KMS-11 (cell line): Measurements from ENCODE around the gene ALKBH2.

Experiments
- H2AFZ ChIP-seq: fragments of 200-600 bp; sonication (generic); 2 replicates; pipeline ENCODE4 v1.6.1; 2016; ENCODE audit warnings: antibody characterized with exemption, mixed run types, low read depth
- H3K27ac ChIP-seq: fragments of 200-600 bp; sonication (generic); 2 replicates; pipeline ENCODE4 v1.6.1; 2016; ENCODE audit warnings: mild to moderate bottlenecking, mixed run types
- H3K27me3 ChIP-seq: fragments of 200-600 bp; sonication (generic); 2 replicates; pipeline ENCODE4 v1.6.1; 2017; ENCODE audit warnings: mild to moderate bottlenecking, low read depth, mixed run types, moderate library complexity; ENCODE audit not compliant: insufficient read depth
- H3K36me3 ChIP-seq: fragments of 200-600 bp; sonication (generic); 2 replicates; pipeline ENCODE4 v1.6.1; 2017; ENCODE audit warnings: mild to moderate bottlenecking, mixed run types; ENCODE audit not compliant: insufficient read depth
- H3K4me1 ChIP-seq: fragments of 200-600 bp; sonication (generic); 2 replicates; pipeline ENCODE4 v1.6.1; 2016; ENCODE audit warnings: mild to moderate bottlenecking, low read depth, mixed run types; ENCODE audit not compliant: poor library complexity, severe bottlenecking
- H3K4me2 ChIP-seq: fragments of 200-600 bp; sonication (generic); 2 replicates; pipeline ENCODE4 v1.7.0; 2016; ENCODE audit warnings: mild to moderate bottlenecking, mixed run types
- H3K4me3 ChIP-seq: fragments of 200-600 bp; sonication (generic); IDR thresholded peaks from 2 replicates; pipeline ENCODE4 v1.6.1; 2017; ENCODE audit warnings: low read depth, low read length, mixed read lengths; ENCODE audit not compliant: insufficient read depth
- H3K79me2 ChIP-seq: fragments of 200-600 bp; sonication (generic); 2 replicates; pipeline ENCODE4 v1.6.1; 2016; ENCODE audit warnings: low read depth, mixed run types; ENCODE audit not compliant: insufficient read depth
- H3K9ac ChIP-seq: fragments of 200-600 bp; sonication (generic); 2 replicates; pipeline ENCODE4 v1.6.1; 2016; ENCODE audit warnings: mild to moderate bottlenecking, mixed run types
- H4K20me1 ChIP-seq: fragments of 200-600 bp; sonication (generic); 2 replicates; pipeline ENCODE4 v1.6.1; 2016; ENCODE audit warnings: mild to moderate bottlenecking, mixed run types; ENCODE audit not compliant: insufficient read depth
- TF ChIP-seq, protein P1 (sequence below): fragments of 200-600 bp; sonication (generic); conservative IDR thresholded peaks from 2 replicates; pipeline ENCODE4 v1.6.1; 2017; ENCODE audit warnings: low read depth, mild to moderate bottlenecking, antibody characterized with exemption, low read length, moderate library complexity, mixed read lengths

The ALKBH2 gene

DNA sequence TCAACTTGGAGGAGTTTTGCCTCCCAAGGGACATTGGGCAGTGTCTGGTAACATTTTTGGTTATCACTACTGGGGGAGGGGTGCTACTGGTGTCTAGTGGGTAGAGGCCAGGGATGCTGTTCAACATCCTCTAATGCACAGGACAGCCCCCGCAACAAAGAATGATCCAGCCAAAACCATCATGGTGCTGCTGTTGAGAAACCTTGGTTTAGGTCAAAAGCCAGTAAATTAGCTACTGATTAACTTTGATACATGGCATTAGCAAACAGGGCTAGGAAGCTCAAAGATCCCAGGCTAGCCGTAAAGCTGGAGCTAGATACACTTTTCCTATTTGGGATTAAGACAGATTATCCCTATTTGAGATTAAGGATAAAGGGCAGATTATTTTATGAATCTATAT is 8.8 kb downstream of the ALKBH2 start:
- Histone ChIP-seq H3K79me2 (no peaks in the 10 kb centered on the region), H3K27me3 (no peaks in the 10 kb centered on the region), H3K4me3 (no peak overlapping the region), H3K27ac (no peak overlapping the region), H4K20me1 (no peaks in the 10 kb centered on the region), H3K9ac (no peak overlapping the region), H3K36me3 (no peaks in the 10 kb centered on the region), H2AFZ (no peak overlapping the region), H3K4me1 (no peaks in the 10 kb centered on the region), H3K4me2 (no peak overlapping the region)
- TF ChIP-seq, protein P1, sequence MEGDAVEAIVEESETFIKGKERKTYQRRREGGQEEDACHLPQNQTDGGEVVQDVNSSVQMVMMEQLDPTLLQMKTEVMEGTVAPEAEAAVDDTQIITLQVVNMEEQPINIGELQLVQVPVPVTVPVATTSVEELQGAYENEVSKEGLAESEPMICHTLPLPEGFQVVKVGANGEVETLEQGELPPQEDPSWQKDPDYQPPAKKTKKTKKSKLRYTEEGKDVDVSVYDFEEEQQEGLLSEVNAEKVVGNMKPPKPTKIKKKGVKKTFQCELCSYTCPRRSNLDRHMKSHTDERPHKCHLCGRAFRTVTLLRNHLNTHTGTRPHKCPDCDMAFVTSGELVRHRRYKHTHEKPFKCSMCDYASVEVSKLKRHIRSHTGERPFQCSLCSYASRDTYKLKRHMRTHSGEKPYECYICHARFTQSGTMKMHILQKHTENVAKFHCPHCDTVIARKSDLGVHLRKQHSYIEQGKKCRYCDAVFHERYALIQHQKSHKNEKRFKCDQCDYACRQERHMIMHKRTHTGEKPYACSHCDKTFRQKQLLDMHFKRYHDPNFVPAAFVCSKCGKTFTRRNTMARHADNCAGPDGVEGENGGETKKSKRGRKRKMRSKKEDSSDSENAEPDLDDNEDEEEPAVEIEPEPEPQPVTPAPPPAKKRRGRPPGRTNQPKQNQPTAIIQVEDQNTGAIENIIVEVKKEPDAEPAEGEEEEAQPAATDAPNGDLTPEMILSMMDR: no peak

DNA sequence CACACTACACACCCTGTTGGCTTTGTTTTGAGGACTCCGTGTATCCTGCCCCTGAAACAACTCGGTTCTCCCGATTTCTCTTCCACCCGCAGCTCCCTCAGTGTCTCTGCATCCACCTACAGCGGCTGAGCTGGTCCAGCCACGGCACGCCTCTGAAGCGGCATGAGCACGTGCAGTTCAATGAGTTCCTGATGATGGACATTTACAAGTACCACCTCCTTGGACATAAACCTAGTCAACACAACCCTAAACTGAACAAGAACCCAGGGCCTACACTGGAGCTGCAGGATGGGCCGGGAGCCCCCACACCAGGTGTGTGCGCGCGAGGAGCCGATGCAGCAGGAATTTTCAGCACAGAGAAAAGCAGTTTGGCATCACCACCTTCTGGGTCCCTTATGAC is 10.5 kb downstream of the ALKBH2 start:
- Histone ChIP-seq H3K27ac (no peak overlapping the region), H3K4me3 (no peak overlapping the region), H2AFZ (no peak overlapping the region), H3K36me3 (no peaks in the 10 kb centered on the region), H4K20me1 (no peaks in the 10 kb centered on the region), H3K79me2 (no peaks in the 10 kb centered on the region), H3K4me1 (no peaks in the 10 kb centered on the region), H3K4me2 (no peak overlapping the region), H3K27me3 (no peaks in the 10 kb centered on the region), H3K9ac (no peak overlapping the region)
- TF ChIP-seq, protein P1: no peak

DNA sequence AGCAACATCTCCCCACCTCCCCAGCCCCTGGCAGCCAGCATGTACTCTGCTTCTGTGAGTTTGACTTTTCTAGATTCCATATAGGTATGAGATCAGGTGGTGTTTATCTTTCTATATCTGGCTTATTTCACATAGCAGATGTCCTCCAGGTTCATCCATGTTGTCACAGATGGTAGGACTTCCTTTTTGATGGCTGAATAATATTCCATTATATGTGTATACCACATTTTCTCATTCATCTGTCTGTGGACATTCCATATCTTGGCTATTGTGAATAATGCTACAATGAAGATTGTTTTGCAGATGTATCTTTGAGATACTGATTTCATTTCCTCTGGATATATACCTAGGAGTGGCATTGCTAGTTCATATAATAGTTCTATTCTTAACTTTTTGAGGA is 18.4 kb downstream of the ALKBH2 start:
- no peaks in the 10 kb centered on the region for H3K79me2 ChIP-seq
- H3K36me3 ChIP-seq: no peaks in the 10 kb centered on the region
- no peak overlapping the region for H3K27ac ChIP-seq
- no peak overlapping the region for H3K4me2 ChIP-seq
- H3K4me3 ChIP-seq: no peak overlapping the region
- TF ChIP-seq, protein P1: no peak
- H4K20me1 ChIP-seq: no peaks in the 10 kb centered on the region
- H3K4me1 ChIP-seq: no peaks in the 10 kb centered on the region
- no peaks in the 10 kb centered on the region for H3K27me3 ChIP-seq
- no peak overlapping the region for H3K9ac ChIP-seq
- H2AFZ ChIP-seq: no peak overlapping the region

DNA sequence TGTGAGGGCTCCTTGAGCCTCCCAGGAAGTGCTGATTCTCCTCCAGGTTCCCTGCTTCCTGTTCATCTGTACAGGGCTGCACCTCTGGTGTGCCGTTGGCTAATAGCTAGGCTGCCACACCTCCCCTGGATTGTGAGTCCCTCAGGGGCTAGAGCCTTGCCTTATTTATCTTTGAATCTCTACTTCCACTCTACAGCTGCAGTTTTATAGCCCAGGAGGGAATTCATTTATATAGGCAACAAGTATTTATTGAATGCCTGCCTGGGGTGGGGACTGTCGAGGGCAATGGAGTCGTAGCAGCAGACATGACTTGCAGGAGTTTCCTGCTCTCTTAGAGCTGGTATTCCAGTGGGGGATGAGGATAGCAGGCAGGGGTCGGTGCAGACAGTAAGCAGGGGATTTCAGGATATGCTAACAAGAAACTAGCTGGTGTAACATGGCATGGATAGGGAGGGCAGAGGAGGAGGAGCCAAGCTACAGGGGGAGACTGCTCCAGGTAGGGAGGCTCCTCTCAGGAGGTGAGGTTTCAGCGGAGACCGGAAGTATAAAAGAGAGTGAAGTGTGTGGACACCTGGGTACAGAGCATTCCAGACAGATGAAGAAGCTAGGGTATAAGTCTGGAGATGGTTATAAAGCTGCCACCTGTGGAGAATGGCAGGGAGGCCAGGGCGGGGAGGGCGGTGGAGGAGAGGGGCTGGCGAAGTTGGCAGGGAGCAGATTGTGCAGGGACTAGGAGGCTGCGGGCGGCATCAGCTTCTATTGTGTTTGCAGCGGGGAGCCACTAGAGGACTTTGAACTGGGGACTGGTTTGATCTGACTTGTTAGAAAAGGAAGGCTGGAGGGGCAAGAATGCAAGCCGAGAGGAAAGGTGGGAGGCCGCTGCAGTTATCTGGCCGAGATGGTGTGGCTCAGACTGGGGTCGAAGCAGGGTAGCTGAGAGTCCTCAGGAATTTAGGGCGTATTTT is 23.7 kb downstream of the ALKBH2 start:
- H3K4me3 ChIP-seq: no peak overlapping the region
- no peaks in the 10 kb centered on the region for H3K79me2 ChIP-seq
- no peaks in the 10 kb centered on the region for H3K36me3 ChIP-seq
- TF ChIP-seq, protein P1: no peak
- H3K27ac ChIP-seq: no peak overlapping the region
- no peaks in the 10 kb centered on the region for H4K20me1 ChIP-seq
- H3K27me3 ChIP-seq: no peaks in the 10 kb centered on the region
- H3K4me1 ChIP-seq: no peaks in the 10 kb centered on the region
- no peak overlapping the region for H3K4me2 ChIP-seq
- H3K9ac ChIP-seq: no peak overlapping the region
- H2AFZ ChIP-seq: no peak overlapping the region
